Heart left ventricle (tissue), 13 donors: ENCODE results near the gene ACBD3.

Source experiments
- CTCF ChIP-seq, 12 donors: fragments of 200-600 bp; sonication (generic) in 4 of 12; IDR thresholded peaks; one replicate each; pipeline versions ENCODE4 v1.5.0 to v1.8.0; 2018 to 2022; ENCODE audit warnings: antibody characterized with exemption in 12 of 12, mild to moderate bottlenecking in 5 of 12
- POLR2A ChIP-seq, 2 donors: fragments of 450-650 bp; IDR thresholded peaks; one replicate each; pipeline ENCODE4 v1.6.1; 2017; ENCODE audit warnings: antibody characterized with exemption in 2 of 2, mild to moderate bottlenecking in 2 of 2, moderate library complexity in 2 of 2
- donor health status: ischemic (EF 13 %, LVEDD 7.1; RV severe dilation, severe dysfunction).
- donor health status: DM: no; HTN: yes; CAD: no.
- donor health status: DM: no; HTN: no; CAD: no.
- donor health status: ischemic (EF 25% LVEDD 6.9; RV normal size, moderate dysfunction).
- donor health status: ischemic (EF 25% LVEDD 5.7; RV mildly dilated, moderate dysfunction).
- donor health status: ischemic (EF 35%, LVEDD 5.7; RV mildly dilated, moderate dysfunction).
- donor health status: nonischemic (EF 11% LVEDD 7.7; RV severe dilation, severe dysfunction).
- donor health status: DM: yes; HTN: yes; CAD: no.
- donor health status: PGD.
- donor health status: ischemic (EF 29% LVEDD 5.4; RV normal size, mild dysfunction).
- donor health status: nonischemic (EF 23%, LVEDD 6.1; RV moderate dilation, normal function).

DNA sequence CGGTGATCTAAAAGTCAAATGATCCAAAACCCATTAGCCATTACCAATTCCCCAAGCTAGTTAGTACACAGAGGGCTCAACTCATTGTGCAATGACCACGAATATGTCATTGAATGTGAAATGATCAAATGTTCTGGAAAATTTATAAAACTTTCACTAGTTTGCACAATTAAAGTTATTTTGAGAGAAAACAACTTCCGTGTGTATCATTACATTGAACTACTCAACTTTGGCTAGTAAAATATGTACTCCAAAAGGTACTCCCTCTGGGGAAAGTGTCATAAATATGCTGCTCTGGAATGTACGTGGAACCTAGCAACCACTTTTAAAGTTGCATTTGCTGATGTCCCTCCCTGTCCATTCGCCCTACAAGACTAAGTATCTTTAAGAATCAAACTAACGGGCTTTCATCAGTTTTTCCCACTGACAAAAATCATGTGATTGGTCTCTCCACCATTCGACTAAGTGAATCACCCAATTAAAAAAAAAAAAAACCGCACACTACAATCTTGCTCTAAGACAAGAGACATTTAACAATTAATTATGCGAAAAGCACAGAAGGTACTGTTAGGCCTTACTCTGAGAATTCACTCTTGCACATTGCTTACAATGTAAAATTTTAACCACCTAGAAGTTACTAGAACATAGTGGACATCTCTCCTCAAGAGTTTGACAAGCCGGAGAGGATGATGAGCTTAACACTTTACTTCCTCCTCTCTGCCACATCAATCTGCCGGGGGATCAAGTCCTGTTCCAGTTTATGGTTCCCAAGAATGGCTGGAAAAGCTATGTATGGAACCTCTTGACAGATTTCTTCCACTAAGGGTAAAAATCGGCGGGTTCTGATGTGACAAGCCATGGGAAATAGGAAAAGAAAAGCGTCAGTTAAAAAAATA is 1.2 kb downstream of the ACBD3 start:
- TF ChIP-seq POLR2A (IDR thresholded peaks at IDR 0.05): no peak
- TF ChIP-seq CTCF (IDR thresholded peaks at IDR 0.05): no peak
